Stimulated activated memory B cell treated with anti-CD40 and anti-IgM and Interleukin-4, amounts not matched to agents 10 μg/mL and 1 μg/mL and 100 μg/mL, for 72 hours (primary cell): Measurements from ENCODE around the gene GPR78.

ENCODE experiments used
- ATAC-seq: fragments of 150-1000 bp; cut with Tn5 transposase; 2 replicates; pipeline ENCODE4 v1.10.0; 2021
- H3K27ac Mint-ChIP-seq: one replicate; pipeline ENCODE4 v1.8.0; 2022; ENCODE audit warnings: mild to moderate bottlenecking, mixed read lengths
- H3K27me3 Mint-ChIP-seq: one replicate; pipeline ENCODE4 v1.8.0; 2022; ENCODE audit warnings: mixed read lengths
- H3K36me3 Mint-ChIP-seq: one replicate; pipeline ENCODE4 v1.8.0; 2022; ENCODE audit warnings: mixed read lengths
- H3K4me1 Mint-ChIP-seq: one replicate; pipeline ENCODE4 v1.8.0; 2022; ENCODE audit warnings: mixed read lengths
- H3K4me3 Mint-ChIP-seq: one replicate; pipeline ENCODE4 v1.8.0; 2022; ENCODE audit warnings: mild to moderate bottlenecking, moderate library complexity, mixed read lengths
- H3K9me3 Mint-ChIP-seq: one replicate; pipeline ENCODE4 v1.8.0; 2022; ENCODE audit warnings: mixed read lengths

Gene GPR78

DNA sequence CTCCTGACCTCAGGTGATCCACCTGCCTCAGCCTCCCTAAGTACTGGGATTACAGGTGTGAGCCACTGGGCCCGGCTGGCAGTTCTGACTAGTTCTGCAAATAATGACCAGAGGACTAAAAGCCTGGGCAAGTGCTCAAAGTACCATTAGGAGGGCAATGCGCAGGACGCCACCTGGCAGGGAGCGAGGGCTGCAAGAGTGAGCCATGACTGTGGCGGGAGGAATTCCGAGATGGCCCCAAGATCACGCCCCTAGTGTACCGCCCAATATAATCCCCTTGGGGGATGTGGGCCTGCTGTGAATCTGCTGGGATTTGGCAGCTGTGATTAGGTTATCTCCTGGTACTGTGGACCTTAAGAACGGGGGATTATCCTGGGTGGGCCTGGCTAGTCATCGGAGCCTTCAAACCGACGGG is 26.2 kb upstream of the GPR78 start:
- Mint-ChIP-seq H3K36me3 (no peaks in the 10 kb centered on the region), H3K4me3 (no peak overlapping the region), H3K27me3 (peaks cover 26% of the 10 kb centered on the region), H3K9me3 (no peaks in the 10 kb centered on the region), H3K27ac (no peak overlapping the region), H3K4me1 (no peaks in the 10 kb centered on the region)
- no peak for ATAC-seq

DNA sequence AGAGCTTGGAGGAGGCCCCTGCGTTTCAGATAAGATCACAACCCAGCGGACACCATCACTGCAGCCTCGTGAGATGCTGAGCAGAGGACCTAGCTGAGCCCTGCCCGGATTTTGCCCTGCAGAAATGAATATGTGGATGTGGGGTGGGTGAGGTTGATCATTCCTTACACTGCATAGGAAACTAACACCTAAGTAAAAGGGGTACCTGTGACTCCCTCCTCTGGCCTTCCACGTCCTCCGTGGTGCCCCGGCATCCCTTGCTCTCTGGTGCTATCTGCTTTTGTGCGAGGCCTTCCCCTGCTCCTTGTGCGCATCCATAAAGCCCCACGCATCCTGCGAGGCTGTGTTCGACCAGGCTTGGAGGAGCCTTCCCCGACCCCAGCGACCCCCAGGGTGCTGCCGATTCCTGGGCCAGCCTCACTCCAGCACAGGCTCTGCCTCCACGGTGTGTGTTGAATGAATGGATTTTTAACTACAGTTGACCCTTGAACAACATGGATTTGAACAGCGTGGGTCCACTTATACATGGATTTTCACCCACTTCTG is 25.6 kb upstream of the GPR78 start:
- Mint-ChIP-seq H3K9me3 (no peaks in the 10 kb centered on the region), H3K4me3 (no peak overlapping the region), H3K36me3 (no peaks in the 10 kb centered on the region), H3K27ac (no peak overlapping the region), H3K27me3 (peaks cover 26% of the 10 kb centered on the region), H3K4me1 (no peaks in the 10 kb centered on the region)
- ATAC-seq = no peak

GRCh38 chr4:8555716-8556115 is 24.5 kb upstream of the GPR78 start:
- H3K9me3 Mint-ChIP-seq = no peaks in the 10 kb centered on the region
- no peaks in the 10 kb centered on the region for H3K4me1 Mint-ChIP-seq
- H3K27me3 Mint-ChIP-seq = peaks cover 26% of the 10 kb centered on the region
- no peak overlapping the region for H3K4me3 Mint-ChIP-seq
- no peak overlapping the region for H3K27ac Mint-ChIP-seq
- no peaks in the 10 kb centered on the region for H3K36me3 Mint-ChIP-seq
- no peak for ATAC-seq

- Mint-ChIP-seq H3K4me1 (no peaks in the 10 kb centered on the region), H3K4me3 (no peak overlapping the region), H3K9me3 (no peaks in the 10 kb centered on the region), H3K27ac (no peak overlapping the region), H3K36me3 (no peaks in the 10 kb centered on the region), H3K27me3 (peaks cover 26% of the 10 kb centered on the region)
- ATAC-seq = no peak
Measured at GRCh38 chr4:8556341-8557150, 23.6 kb upstream of the GPR78 start.

GRCh38 chr4:8557151-8558076 is 22.8 kb upstream of the GPR78 start:
- no peaks in the 10 kb centered on the region for H3K4me1 Mint-ChIP-seq
- no peak for ATAC-seq
- peaks cover 26% of the 10 kb centered on the region for H3K27me3 Mint-ChIP-seq
- no peaks in the 10 kb centered on the region for H3K9me3 Mint-ChIP-seq
- no peak overlapping the region for H3K27ac Mint-ChIP-seq
- no peak overlapping the region for H3K4me3 Mint-ChIP-seq
- no peaks in the 10 kb centered on the region for H3K36me3 Mint-ChIP-seq

GRCh38 chr4:8558080-8558960 is 21.9 kb upstream of the GPR78 start:
- Mint-ChIP-seq H3K27me3 (peaks cover 26% of the 10 kb centered on the region), H3K4me3 (no peak overlapping the region), H3K9me3 (no peaks in the 10 kb centered on the region), H3K27ac (no peak overlapping the region), H3K4me1 (no peaks in the 10 kb centered on the region), H3K36me3 (no peaks in the 10 kb centered on the region)
- ATAC-seq = no peak

DNA sequence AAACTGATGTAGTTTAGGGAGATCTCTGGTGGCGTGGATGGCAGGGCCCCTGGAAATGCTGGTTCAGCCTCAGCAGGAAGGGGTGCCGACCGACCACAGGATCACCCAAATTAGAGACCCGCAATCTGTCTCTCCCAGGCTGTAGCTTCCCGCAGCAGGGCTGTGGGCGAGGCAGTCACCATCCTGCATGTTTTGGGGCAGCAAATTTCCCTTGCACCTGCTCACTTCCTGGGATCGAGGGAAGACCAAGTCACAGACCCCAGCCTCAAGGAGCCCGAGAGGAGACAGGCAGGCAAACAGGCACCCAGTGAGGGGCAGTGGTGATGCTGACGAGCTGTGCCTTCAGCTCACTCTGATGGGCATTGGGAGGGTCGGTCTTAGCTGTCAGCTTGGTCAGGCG is 21.2 kb upstream of the GPR78 start:
- Mint-ChIP-seq H3K27me3 (peaks cover 26% of the 10 kb centered on the region), H3K9me3 (no peaks in the 10 kb centered on the region), H3K4me3 (no peak overlapping the region), H3K36me3 (no peaks in the 10 kb centered on the region), H3K4me1 (no peaks in the 10 kb centered on the region), H3K27ac (no peak overlapping the region)
- no peak for ATAC-seq

GRCh38 chr4:8559524-8560264 is 20.5 kb upstream of the GPR78 start:
- no peak overlapping the region for H3K4me3 Mint-ChIP-seq
- H3K27ac Mint-ChIP-seq = no peak overlapping the region
- no peak for ATAC-seq
- H3K27me3 Mint-ChIP-seq = peaks cover 24% of the 10 kb centered on the region
- no peaks in the 10 kb centered on the region for H3K4me1 Mint-ChIP-seq
- H3K36me3 Mint-ChIP-seq = no peaks in the 10 kb centered on the region
- H3K9me3 Mint-ChIP-seq = no peaks in the 10 kb centered on the region

DNA sequence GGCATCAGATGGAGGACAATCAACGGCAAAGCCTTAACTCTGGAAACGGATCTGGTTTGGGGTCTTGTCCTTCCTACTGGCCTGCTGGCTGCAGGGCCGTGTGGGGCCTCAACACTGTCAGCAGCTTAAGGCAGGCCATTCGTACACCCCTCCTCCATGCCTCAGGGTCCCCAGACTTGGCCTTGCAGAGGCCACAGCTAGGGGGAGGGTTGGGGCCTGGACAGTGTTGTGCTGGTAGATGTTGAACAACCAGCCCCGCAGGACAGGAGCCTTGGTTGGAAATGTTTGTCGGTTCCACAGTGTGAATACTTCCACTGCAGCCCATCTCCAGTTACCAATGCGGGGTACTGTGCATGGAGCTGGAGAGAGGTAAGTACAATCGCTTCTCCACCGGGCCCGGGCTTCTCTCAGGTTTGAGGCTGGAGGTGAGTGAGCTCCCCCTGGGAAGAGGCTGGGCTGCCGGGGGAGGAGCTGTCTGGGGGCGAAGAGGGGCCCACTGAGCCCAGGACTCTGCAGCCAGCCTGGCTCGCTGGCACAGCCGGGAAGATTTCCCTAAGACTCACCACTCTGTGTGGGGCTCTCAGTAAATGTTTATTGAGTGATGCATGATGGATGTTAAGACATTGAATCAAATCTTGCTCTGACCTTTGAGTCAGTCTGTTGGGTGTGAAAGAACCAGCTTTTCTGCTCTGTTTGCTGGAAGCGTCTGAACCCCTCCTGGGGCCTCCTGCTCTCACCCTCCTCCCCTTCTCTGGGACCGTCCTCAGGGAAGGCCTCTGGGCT is 19.7 kb upstream of the GPR78 start:
- Mint-ChIP-seq H3K4me3 (no peak overlapping the region), H3K36me3 (no peaks in the 10 kb centered on the region), H3K4me1 (no peaks in the 10 kb centered on the region), H3K9me3 (no peaks in the 10 kb centered on the region), H3K27ac (no peak overlapping the region), H3K27me3 (peaks cover 17% of the 10 kb centered on the region)
- ATAC-seq = peak; percentile 21

GRCh38 chr4:8564595-8564994 is 15.6 kb upstream of the GPR78 start:
- Mint-ChIP-seq H3K27me3 (no peaks in the 10 kb centered on the region), H3K36me3 (no peaks in the 10 kb centered on the region)

GRCh38 chr4:8568068-8568668 is 12.0 kb upstream of the GPR78 start:
- Mint-ChIP-seq H3K4me1 (no peaks in the 10 kb centered on the region), H3K27me3 (no peaks in the 10 kb centered on the region), H3K4me3 (no peak overlapping the region), H3K27ac (no peak overlapping the region), H3K36me3 (no peaks in the 10 kb centered on the region), H3K9me3 (no peaks in the 10 kb centered on the region)
- ATAC-seq = no peak

More at GRCh38 chr4:8564595-8564994, 15.6 kb upstream of the GPR78 start:
- Mint-ChIP-seq H3K9me3 (no peaks in the 10 kb centered on the region), H3K4me1 (no peaks in the 10 kb centered on the region), H3K4me3 (no peak overlapping the region), H3K27ac (no peak overlapping the region)
- ATAC-seq = no peak

DNA sequence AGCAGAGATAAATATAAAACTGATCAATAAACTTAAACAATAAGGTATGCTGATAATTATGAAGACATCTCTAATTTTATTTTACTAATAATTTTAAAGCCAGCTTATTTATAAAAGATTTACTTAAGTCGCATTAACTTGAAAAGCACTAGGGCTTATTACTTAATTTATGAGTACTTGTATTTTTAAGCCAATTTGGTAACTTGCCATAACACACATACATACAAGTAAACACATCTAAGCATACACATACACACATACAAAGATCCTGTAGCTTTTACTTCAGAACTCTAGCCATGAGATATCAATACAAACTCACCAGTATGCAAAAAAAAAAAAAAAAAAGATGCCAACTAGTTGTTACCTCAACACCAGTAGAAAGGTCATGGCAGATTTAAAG is 10.0 kb upstream of the GPR78 start:
- Mint-ChIP-seq H3K4me1 (no peaks in the 10 kb centered on the region), H3K27me3 (no peaks in the 10 kb centered on the region), H3K36me3 (no peaks in the 10 kb centered on the region), H3K27ac (no peak overlapping the region), H3K9me3 (no peaks in the 10 kb centered on the region), H3K4me3 (no peak overlapping the region)
- no peak for ATAC-seq
